Spleen (tissue), 7 donors: ENCODE measurements around the gene ST6GALNAC1.
"Not testable (repeated sequence)": the region's sequence is repeated elsewhere in the genome, so short reads cannot be mapped to it uniquely, and the experiment has no call there.

Experiments
- CTCF ChIP-seq, 11 experiments: fragments of 200-600 bp in 7 of 11; fragments of 450-650 bp in 4 of 11; sonication (generic) in 4 of 11; IDR thresholded peaks in 8 of 11; conservative IDR thresholded peaks in 3 of 11; 1 replicate in 7 of 11; 2 replicates in 4 of 11; pipeline versions ENCODE4 v1.4.0 to v1.8.0; 2016 to 2021; ENCODE audit warnings: antibody characterized with exemption in 11 of 11, inconsistent platforms in 4 of 11, mild to moderate bottlenecking in 1 of 11
- POLR2A ChIP-seq, 3 donors: fragments of 450-650 bp; IDR thresholded peaks; one replicate each; pipeline ENCODE4 v1.5.1; 2017; ENCODE audit warnings: antibody characterized with exemption in 3 of 3, mild to moderate bottlenecking in 1 of 3
- donor health status: DM: no; HTN: no; CAD: no; lungs with moderate emphysema.
- donor health status: DM: no; HTN: no; CAD: no.
- donor health status: DM: no; HTN: no; CAD: no.

- not testable (repeated sequence) for TF ChIP-seq CTCF (IDR thresholded peaks at IDR 0.05 in 8 of 11, conservative IDR thresholded peaks at IDR 0.05 in 3 of 11); POLR2A (IDR thresholded peaks at IDR 0.05)
These were observed 6.9 kb downstream of the ST6GALNAC1 start for GRCh38 chr17:76636486-76637206.
